ENCODE measurements around the gene APCS.

The APCS gene, protein sequence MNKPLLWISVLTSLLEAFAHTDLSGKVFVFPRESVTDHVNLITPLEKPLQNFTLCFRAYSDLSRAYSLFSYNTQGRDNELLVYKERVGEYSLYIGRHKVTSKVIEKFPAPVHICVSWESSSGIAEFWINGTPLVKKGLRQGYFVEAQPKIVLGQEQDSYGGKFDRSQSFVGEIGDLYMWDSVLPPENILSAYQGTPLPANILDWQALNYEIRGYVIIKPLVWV

GRCh38 chr1:159587461-159587951 is at the start of gene APCS:
APCS (plus strand) TSS chr1:159587826; CDS start chr1:159587922, 96 bp downstream.
- FAIRE-seq (no peak), DNase-seq (ENCODE audit: low spot score) (no peak)

DNA sequence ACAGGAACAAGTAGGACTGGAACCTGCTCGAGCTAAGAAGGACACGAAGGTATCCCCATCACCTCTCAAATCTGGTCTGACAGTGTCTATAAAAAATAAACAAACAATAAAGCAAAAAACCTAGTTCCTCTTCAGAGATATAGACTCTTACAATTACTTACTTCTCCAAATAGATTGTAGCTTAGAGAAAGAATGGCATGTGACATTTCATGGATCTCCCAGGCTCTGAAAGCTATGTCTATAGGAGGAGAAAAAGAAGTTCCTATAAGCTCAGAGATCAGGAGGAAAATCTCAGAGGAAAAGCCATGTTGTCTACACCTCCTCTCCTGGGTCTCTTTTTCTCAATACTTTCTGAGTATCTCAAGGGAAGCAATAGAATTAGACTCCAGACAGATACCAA is 39.5 kb upstream of the APCS start:
- no peak for DNase-seq (ENCODE audit: low spot score)
- no peak for FAIRE-seq

GRCh38 chr1:159554261-159554660 is 33.4 kb upstream of the APCS start:
- FAIRE-seq (no peak), DNase-seq (ENCODE audit: low spot score) (no peak)

DNA sequence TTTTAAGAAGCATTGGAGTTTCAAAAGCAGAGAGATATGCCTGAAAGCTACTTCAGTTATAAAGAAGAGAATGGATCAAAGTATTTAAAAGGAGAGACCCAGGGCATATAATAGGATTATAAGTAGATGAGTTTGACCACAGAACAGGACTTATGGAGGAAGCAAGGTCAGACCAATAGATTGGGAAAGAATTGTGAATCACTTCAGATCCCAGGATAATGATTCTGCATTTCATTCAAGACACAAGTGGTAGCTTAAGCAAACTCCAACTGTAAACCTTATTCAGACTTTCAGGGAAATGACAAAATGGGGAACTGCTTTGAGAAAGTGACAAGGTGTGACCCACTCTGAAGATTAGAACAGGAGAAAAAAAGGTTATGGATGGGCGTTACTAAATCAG is 32.9 kb upstream of the APCS start:
- FAIRE-seq (no peak), DNase-seq (ENCODE audit: low spot score) (no peak)

GRCh38 chr1:159556931-159557369 is 30.7 kb upstream of the APCS start:
- FAIRE-seq, result no peak
- no peak for DNase-seq (ENCODE audit: low spot score)

- DNase-seq (ENCODE audit: low spot score) (no peak), FAIRE-seq (no peak)
Measured at GRCh38 chr1:159560599-159560998, 27.0 kb upstream of the APCS start.

- no peak for DNase-seq (ENCODE audit: low spot score)
Measured at GRCh38 chr1:159561497-159561896, 26.1 kb upstream of the APCS start.

DNA sequence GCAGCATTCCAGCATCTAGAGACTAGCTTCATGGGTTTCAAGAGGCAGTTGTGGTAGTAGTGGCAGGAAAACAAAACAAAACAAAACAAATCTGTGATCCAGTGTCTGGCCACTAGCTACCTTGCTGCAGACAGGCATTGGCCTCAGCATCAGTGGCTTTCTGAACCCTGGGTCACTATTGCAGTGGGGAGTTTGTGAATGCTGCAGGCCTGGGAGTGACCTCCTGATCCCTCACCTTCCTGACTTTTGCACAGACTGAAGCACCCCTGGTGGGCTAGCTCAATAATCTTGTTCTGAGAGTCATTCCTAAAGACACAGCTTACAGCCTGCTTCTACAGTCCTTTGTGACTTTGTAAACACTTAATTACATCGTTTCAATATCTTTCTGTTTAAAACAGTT is 24.9 kb upstream of the APCS start:
- DNase-seq (ENCODE audit: low spot score) (no peak), FAIRE-seq (no peak)

More at GRCh38 chr1:159561497-159561896, 26.1 kb upstream of the APCS start:
- FAIRE-seq, result no peak

DNA sequence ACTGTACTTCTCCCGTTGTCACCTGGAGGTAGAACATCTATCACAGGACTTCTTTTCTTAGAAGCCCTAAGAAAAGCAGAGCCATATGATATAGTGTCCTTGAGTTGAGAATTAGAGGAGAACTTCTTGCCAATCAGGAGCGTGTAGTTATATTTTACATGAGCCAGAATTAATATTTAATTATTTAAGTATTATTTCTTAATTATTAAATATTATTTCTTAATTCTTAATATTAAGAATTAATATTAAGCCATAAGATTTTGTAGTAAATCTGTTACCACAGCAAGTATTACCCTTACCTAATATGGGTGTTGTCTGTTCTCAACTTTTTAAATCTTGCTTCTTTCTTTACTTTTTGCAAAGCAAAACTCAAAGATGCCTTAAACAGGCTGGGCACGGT is 10.2 kb upstream of the APCS start:
- FAIRE-seq (no peak), DNase-seq (ENCODE audit: low spot score) (no peak)

DNA sequence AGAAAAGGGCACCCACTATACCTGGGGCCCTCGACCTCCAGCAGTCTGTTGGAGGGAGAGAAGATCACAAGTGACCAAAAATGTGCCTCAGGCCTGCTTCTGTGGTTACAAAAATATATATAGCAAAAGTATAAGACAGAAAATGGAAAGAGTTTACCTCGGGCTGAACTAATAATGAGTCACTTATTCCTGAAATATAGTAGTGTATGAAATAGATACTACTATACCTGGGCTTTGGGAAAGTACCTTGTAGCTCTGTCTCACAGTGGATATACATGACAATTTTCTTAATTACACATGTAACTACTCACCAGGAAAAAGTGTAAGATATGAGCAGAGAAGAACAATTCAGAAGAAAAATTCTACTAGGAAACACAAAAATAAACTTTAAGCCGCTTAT is 7.3 kb upstream of the APCS start:
- DNase-seq (ENCODE audit: low spot score), result no peak
- no peak for FAIRE-seq

- FAIRE-seq (no peak), DNase-seq (ENCODE audit: low spot score) (no peak)
Measured at GRCh38 chr1:159581422-159581821, 6.2 kb upstream of the APCS start.

- FAIRE-seq (no peak), DNase-seq (ENCODE audit: low spot score) (no peak)
Measured at GRCh38 chr1:159584536-159584935, 3.1 kb upstream of the APCS start.

DNA sequence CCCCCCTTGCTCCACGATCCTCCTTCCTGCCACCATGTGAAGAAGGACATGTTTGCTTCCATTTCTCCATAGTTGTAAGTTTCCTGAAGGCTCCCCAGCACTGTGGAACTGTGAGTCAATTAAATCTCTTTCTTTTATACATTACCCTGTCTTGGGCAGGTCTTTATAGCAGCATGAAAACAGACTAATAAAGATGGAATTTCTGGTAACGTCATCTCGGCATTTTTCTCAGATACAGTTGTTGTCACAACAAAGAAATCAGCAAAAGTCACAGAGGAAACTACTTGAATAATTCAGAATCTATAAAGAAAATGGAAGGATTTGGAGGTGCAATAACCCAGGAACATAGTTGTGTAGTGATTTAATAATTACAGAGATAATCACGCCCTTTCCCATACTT is 4.4 kb downstream of the APCS start:
- FAIRE-seq (no peak), DNase-seq (ENCODE audit: low spot score) (no peak)

- DNase-seq (ENCODE audit: low spot score) (no peak), FAIRE-seq (no peak)
Measured at GRCh38 chr1:159594625-159595405, 7.2 kb downstream of the APCS start.

GRCh38 chr1:159598196-159598595 is 10.6 kb downstream of the APCS start:
- DNase-seq (ENCODE audit: low spot score) (peak; percentile 81), FAIRE-seq (peak; percentile 98)

DNA sequence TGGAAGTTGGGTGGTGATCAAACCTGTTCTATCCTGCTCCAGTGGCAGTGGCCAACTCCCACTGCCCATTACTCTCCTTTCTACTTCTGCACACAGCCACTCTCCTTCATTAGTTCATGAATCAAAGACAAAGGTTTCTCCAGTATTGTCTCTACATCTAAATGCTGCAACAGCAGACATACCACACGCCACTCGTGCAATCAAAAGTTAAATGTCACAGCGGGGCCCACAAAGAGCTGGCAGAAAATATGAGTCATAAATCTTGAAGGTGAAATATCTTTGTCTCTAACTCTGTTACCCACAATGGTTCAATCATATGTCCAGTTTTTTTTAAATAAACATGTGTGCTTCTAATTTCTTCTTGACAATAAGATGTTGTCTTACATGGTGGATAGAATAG is 13.3 kb downstream of the APCS start:
- peak; percentile 27 for DNase-seq (ENCODE audit: low spot score)
- FAIRE-seq, result no peak

- DNase-seq (ENCODE audit: low spot score), result no peak
- no peak for FAIRE-seq
Measured at GRCh38 chr1:159602501-159602999, 14.9 kb downstream of the APCS start.

- FAIRE-seq (no peak), DNase-seq (ENCODE audit: low spot score) (no peak)
Measured at GRCh38 chr1:159612211-159612885, 24.7 kb downstream of the APCS start.

- FAIRE-seq (no peak), DNase-seq (ENCODE audit: low spot score) (no peak)
Measured at GRCh38 chr1:159632922-159633321, 45.3 kb downstream of the APCS start.
